H9 (cell line): ENCODE results near the gene PALD1. TPM values are rescaled to one million over a fixed set of nuclear protein-coding genes. Genes with fewer than 3 reads are reported as not detected.

Source experiments
- DNase-seq: peaks from one replicate; pipeline ENCODE4 v3.0.0-alpha.2; 2017
- H2AFZ ChIP-seq: one replicate; pipeline ENCODE4 v1.6.1; 2013; ENCODE audit warnings: mild to moderate bottlenecking, low read length, control low read depth, moderate library complexity
- H2AK5ac ChIP-seq: 2 replicates; pipeline ENCODE4 v1.6.1; 2013; ENCODE audit warnings: low read length, control low read depth, mixed read lengths; ENCODE audit not compliant: insufficient read length
- H2BK120ac ChIP-seq: one replicate; pipeline ENCODE4 v1.6.1; 2013; ENCODE audit warnings: low read depth, mild to moderate bottlenecking, low read length, control low read depth, inconsistent platforms; ENCODE audit not compliant: poor library complexity, severe bottlenecking
- H2BK12ac ChIP-seq: 2 replicates; pipeline ENCODE4 v1.6.1; 2013; ENCODE audit warnings: low read length, control low read depth, mixed read lengths, low read depth; ENCODE audit not compliant: insufficient read length
- H2BK15ac ChIP-seq: 2 replicates; pipeline ENCODE4 v1.6.1; 2013; ENCODE audit warnings: low read depth, low read length, control low read depth
- H2BK20ac ChIP-seq: one replicate; pipeline ENCODE4 v1.6.1; 2013; ENCODE audit warnings: low read depth, mild to moderate bottlenecking, low read length, control low read depth, inconsistent platforms; ENCODE audit not compliant: poor library complexity, severe bottlenecking
- H2BK5ac ChIP-seq: 2 replicates; pipeline ENCODE4 v1.6.1; 2013; ENCODE audit warnings: low read length, control low read depth, mixed read lengths; ENCODE audit not compliant: insufficient read length
- H3K14ac ChIP-seq: 2 replicates; pipeline ENCODE4 v1.6.1; 2013; ENCODE audit warnings: low read length, control low read depth; ENCODE audit not compliant: insufficient read depth
- H3K18ac ChIP-seq: 2 replicates; pipeline ENCODE4 v1.6.1; 2013; ENCODE audit warnings: low read depth, mild to moderate bottlenecking, mixed read lengths, low read length, control low read depth; ENCODE audit not compliant: insufficient read length
- H3K23ac ChIP-seq: 2 replicates; pipeline ENCODE4 v1.6.1; 2013; ENCODE audit warnings: low read length, control low read depth, mixed read lengths, low read depth; ENCODE audit not compliant: insufficient read length
- H3K23me2 ChIP-seq: 2 replicates; pipeline ENCODE4 v1.6.1; 2013; ENCODE audit warnings: low read depth, mild to moderate bottlenecking, mixed read lengths, low read length, control low read depth; ENCODE audit not compliant: insufficient read length, poor library complexity, severe bottlenecking
- H3K27ac ChIP-seq: 2 replicates; pipeline ENCODE4 v1.5.1; 2013; ENCODE audit warnings: low read length, control low read depth, mixed read lengths, low read depth; ENCODE audit not compliant: insufficient read length
- H3K27me3 ChIP-seq: 2 replicates; pipeline ENCODE4 v1.6.1; 2013; ENCODE audit warnings: low read length, control low read depth, inconsistent platforms; ENCODE audit not compliant: insufficient read depth
- H3K4ac ChIP-seq: 2 replicates; pipeline ENCODE4 v1.6.1; 2013; ENCODE audit warnings: low read depth, mild to moderate bottlenecking, control low read depth, inconsistent platforms, low read length, moderate library complexity
- H3K4me1 ChIP-seq: 2 replicates; pipeline ENCODE4 v1.6.1; 2013; ENCODE audit warnings: low read length, control low read depth, inconsistent platforms; ENCODE audit not compliant: insufficient read depth
- H3K4me2 ChIP-seq: 2 replicates; pipeline ENCODE4 v1.6.1; 2013; ENCODE audit warnings: low read length, control low read depth, mixed read lengths; ENCODE audit not compliant: insufficient read length, insufficient read depth
- H3K56ac ChIP-seq: 2 replicates; pipeline ENCODE4 v1.6.1; 2013; ENCODE audit warnings: low read depth, mild to moderate bottlenecking, mixed read lengths, low read length, control low read depth; ENCODE audit not compliant: insufficient read length
- H3K79me1 ChIP-seq: 2 replicates; pipeline ENCODE4 v1.6.1; 2013; ENCODE audit warnings: low read depth, mild to moderate bottlenecking, moderate library complexity, low read length, control low read depth, inconsistent platforms; ENCODE audit not compliant: insufficient read depth, poor library complexity, severe bottlenecking
- H3K79me2 ChIP-seq: 2 replicates; pipeline ENCODE4 v1.6.1; 2013; ENCODE audit warnings: low read length, control low read depth, inconsistent platforms; ENCODE audit not compliant: insufficient read depth
- H3K9ac ChIP-seq: 2 replicates; pipeline ENCODE4 v1.6.1; 2013; ENCODE audit warnings: low read length, control low read depth, mixed read lengths; ENCODE audit not compliant: insufficient read length; ENCODE audit errors: extremely low read depth
- H3K9me3 ChIP-seq: one replicate; pipeline ENCODE4 v1.6.1; 2013; ENCODE audit warnings: low read depth, low read length, inconsistent platforms; ENCODE audit not compliant: control insufficient read depth
- H3T11ph ChIP-seq: one replicate; pipeline ENCODE4 v1.6.1; 2013; ENCODE audit warnings: mild to moderate bottlenecking, low read length, control low read depth, inconsistent platforms
- H4K20me1 ChIP-seq: one replicate; pipeline ENCODE4 v1.6.1; 2013; ENCODE audit not compliant: control insufficient read depth, insufficient read length, insufficient read depth
- H4K5ac ChIP-seq: 2 replicates; pipeline ENCODE4 v1.6.1; 2013; ENCODE audit warnings: low read depth, mild to moderate bottlenecking, mixed read lengths, low read length, control low read depth; ENCODE audit not compliant: insufficient read length
- H4K8ac ChIP-seq: replicated peaks from 2 replicates; pipeline ENCODE4 v1.6.1; 2013; ENCODE audit warnings: low read length, control low read depth, mixed read lengths, low read depth; ENCODE audit not compliant: insufficient read length
- H4K91ac ChIP-seq: 2 replicates; pipeline ENCODE4 v1.6.1; 2013; ENCODE audit warnings: low read depth, mild to moderate bottlenecking, moderate library complexity, mixed read lengths, low read length, control low read depth; ENCODE audit not compliant: insufficient read length
- H3K27ac Mint-ChIP-seq, 3 experiments: 2 replicates in 2 of 3; 3 replicates in 1 of 3; pipeline ENCODE4 v1.8.0; 2020 to 2021; ENCODE audit warnings: mixed read lengths in 3 of 3, mild to moderate bottlenecking in 1 of 3, moderate library complexity in 1 of 3
- H3K27me3 Mint-ChIP-seq: 2 replicates; pipeline ENCODE4 v1.8.0; 2021; ENCODE audit warnings: low read depth, mild to moderate bottlenecking, moderate library complexity, mixed read lengths
- H3K36me3 Mint-ChIP-seq, 3 experiments: 2 replicates in 2 of 3; 3 replicates in 1 of 3; pipeline ENCODE4 v1.8.0; 2020 to 2021; ENCODE audit warnings: low read depth in 3 of 3, mixed read lengths in 3 of 3; ENCODE audit not compliant: insufficient read depth in 1 of 3
- H3K4me1 Mint-ChIP-seq, 2 experiments: 2 replicates each; pipeline ENCODE4 v1.8.0; 2020; ENCODE audit warnings: mixed read lengths in 2 of 2
- H3K4me3 Mint-ChIP-seq, 2 experiments: 2 replicates in 1 of 2; 3 replicates in 1 of 2; pipeline ENCODE4 v1.8.0; 2020 to 2021; ENCODE audit warnings: mild to moderate bottlenecking in 2 of 2, mixed read lengths in 2 of 2, moderate library complexity in 1 of 2
- H3K9me3 Mint-ChIP-seq, 2 experiments: 2 replicates in 1 of 2; 3 replicates in 1 of 2; pipeline ENCODE4 v1.8.0; 2020; ENCODE audit warnings: mild to moderate bottlenecking in 2 of 2, mixed read lengths in 2 of 2, moderate library complexity in 1 of 2
- WGBS: extraction: QIAGEN DNeasy Blood & Tissue Kit; methylation state at CpG from one replicate; pipeline ENCODE4 v1.1.7; 2013; ENCODE audit warnings: missing lambda C conversion rate, low lambda C conversion rate, mixed read lengths; ENCODE audit not compliant: insufficient read length; ENCODE audit errors: extremely low coverage; 5-methylcytosine and 5-hydroxymethylcytosine counted together
- total RNA-seq: library from RNA; stranded (reverse); gene quantifications from 2 replicates; pipeline ENCODE4 v1.2.1, GENCODE V29; 2021
- TF ChIP-seq, protein P1 (sequence below): fragments of 200-600 bp; sonication (generic); conservative IDR thresholded peaks from 3 replicates; pipeline ENCODE4 v1.8.0; 2021; ENCODE audit warnings: antibody characterized with exemption, mild to moderate bottlenecking

Gene PALD1
- total RNA-seq, 1 experiment from 2014 or later, result 21.1 TPM

DNA sequence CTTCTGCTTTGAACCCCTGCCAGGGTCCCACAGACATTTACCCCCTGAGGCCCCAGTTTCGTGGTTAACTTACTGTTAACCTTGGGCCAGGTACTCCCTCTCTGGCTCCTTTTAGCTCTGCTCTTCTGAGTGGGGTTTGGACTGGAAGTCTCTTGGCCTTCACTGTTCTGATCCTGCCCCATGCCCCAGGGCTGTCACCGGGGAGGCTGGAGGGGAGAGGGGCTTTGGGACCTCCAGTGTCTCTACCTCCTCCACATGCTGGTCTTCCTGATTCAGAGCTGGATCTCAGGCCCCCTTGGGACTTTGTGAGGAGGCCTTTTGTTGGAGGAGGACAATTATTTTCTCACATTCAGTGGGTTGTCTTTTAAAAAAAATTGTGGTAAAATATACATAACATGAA, 12.7 kb upstream of the PALD1 start:
- Histone ChIP-seq H2BK12ac (no peak overlapping the region), H3K4ac (no peak overlapping the region), H3K9ac (no peak overlapping the region), H3K4me2 (no peak overlapping the region), H3K18ac (no peak overlapping the region), H3K56ac (no peak overlapping the region), H2AFZ (no peak overlapping the region), H2BK120ac (no peak overlapping the region), H3K14ac (no peak overlapping the region; the same call in 1 of the 2 replicates), H2BK20ac (no peak overlapping the region), H3K79me1 (no peaks in the 10 kb centered on the region), H3K27ac (no peak overlapping the region), H3K4me1 (no peaks in the 10 kb centered on the region), H2BK5ac (no peak overlapping the region), H3K23ac (no peak overlapping the region), H3T11ph (no peak overlapping the region), H3K23me2 (no peaks in the 10 kb centered on the region), H4K8ac (no peak overlapping the region), H2AK5ac (no peak overlapping the region), H2BK15ac (no peak overlapping the region), H4K20me1 (no peaks in the 10 kb centered on the region), H3K79me2 (no peaks in the 10 kb centered on the region), H3K27me3 (no peaks in the 10 kb centered on the region), H4K5ac (no peak overlapping the region), H3K9me3 (no peaks in the 10 kb centered on the region), H4K91ac (no peak overlapping the region)
- TF ChIP-seq, protein P1, sequence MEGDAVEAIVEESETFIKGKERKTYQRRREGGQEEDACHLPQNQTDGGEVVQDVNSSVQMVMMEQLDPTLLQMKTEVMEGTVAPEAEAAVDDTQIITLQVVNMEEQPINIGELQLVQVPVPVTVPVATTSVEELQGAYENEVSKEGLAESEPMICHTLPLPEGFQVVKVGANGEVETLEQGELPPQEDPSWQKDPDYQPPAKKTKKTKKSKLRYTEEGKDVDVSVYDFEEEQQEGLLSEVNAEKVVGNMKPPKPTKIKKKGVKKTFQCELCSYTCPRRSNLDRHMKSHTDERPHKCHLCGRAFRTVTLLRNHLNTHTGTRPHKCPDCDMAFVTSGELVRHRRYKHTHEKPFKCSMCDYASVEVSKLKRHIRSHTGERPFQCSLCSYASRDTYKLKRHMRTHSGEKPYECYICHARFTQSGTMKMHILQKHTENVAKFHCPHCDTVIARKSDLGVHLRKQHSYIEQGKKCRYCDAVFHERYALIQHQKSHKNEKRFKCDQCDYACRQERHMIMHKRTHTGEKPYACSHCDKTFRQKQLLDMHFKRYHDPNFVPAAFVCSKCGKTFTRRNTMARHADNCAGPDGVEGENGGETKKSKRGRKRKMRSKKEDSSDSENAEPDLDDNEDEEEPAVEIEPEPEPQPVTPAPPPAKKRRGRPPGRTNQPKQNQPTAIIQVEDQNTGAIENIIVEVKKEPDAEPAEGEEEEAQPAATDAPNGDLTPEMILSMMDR, result no peak
- no CpG with 5 or more reads among the region's 2 CpGs for WGBS
- peaks cover 19 to 20% of the 10 kb centered on the region in 2 experiments for H3K4me1 Mint-ChIP-seq
- DNase-seq, result no peak
- peaks cover 0 to 4% (median 0%) of the 10 kb centered on the region in 3 experiments; a peak in 1 of 7 replicates for H3K36me3 Mint-ChIP-seq
- H3K27ac Mint-ChIP-seq, result no peak overlapping the region
- peaks cover 8% of the 10 kb centered on the region for H3K27me3 Mint-ChIP-seq
- no peaks in the 10 kb centered on the region; a peak in 1 of 5 replicates for H3K9me3 Mint-ChIP-seq
- H3K4me3 Mint-ChIP-seq, result no peak overlapping the region
